ENCODE results near the gene MREG.

GRCh38 chr2:216043949-216044348 is 30.6 kb upstream of the MREG start:
- TF ChIP-seq CTCF (IDR thresholded peaks at IDR 0.05; ENCODE audit: low read length): no peak
- TF ChIP-seq EZH2 (IDR thresholded peaks at IDR 0.05; ENCODE audit: borderline replicate concordance, low read length): no peak
